HG03469 (cell line): ENCODE results near the gene CASQ1.

Experiments used
- ATAC-seq: cut with Tn5 transposase; IDR thresholded peaks from one replicate; pipeline ENCODE4 v1.9.1; 2021; ENCODE audit warnings: mild to moderate bottlenecking, moderate library complexity, moderate number of reproducible peaks; ENCODE audit not compliant: unreplicated experiment

CASQ1 gene

GRCh38 chr1:160204526-160205241 is 14.3 kb downstream of the CASQ1 start:
- ATAC-seq = peak; percentile 51

- ATAC-seq = no peak
Measured at GRCh38 chr1:160205242-160206035, 15.1 kb downstream of the CASQ1 start, which contains the start of gene PEA15. Gene PEA15, plus strand, starts transcription at chr1:160205384. Its CDS starts 6,161 bp downstream, at chr1:160211545.

GRCh38 chr1:160206036-160206389 is 15.6 kb downstream of the CASQ1 start:
- no peak for ATAC-seq

- no peak for ATAC-seq
Measured at GRCh38 chr1:160206421-160207117, 16.2 kb downstream of the CASQ1 start.

- ATAC-seq = no peak
Measured at GRCh38 chr1:160207118-160207650, 16.8 kb downstream of the CASQ1 start.

GRCh38 chr1:160207771-160208556 is 17.6 kb downstream of the CASQ1 start:
- no peak for ATAC-seq

GRCh38 chr1:160208557-160209320 is 18.4 kb downstream of the CASQ1 start:
- ATAC-seq = no peak

GRCh38 chr1:160209321-160210046 is 19.1 kb downstream of the CASQ1 start:
- ATAC-seq = no peak

- no peak for ATAC-seq
Measured at GRCh38 chr1:160210561-160210960, 20.2 kb downstream of the CASQ1 start.

GRCh38 chr1:160211046-160211790 is 20.8 kb downstream of the CASQ1 start:
- no peak for ATAC-seq

GRCh38 chr1:160214481-160215140 is 24.2 kb downstream of the CASQ1 start:
- ATAC-seq = no peak

- ATAC-seq = no peak
Measured at GRCh38 chr1:160216301-160216700, 25.9 kb downstream of the CASQ1 start.

- ATAC-seq = no peak
Measured at GRCh38 chr1:160217481-160218051, 27.2 kb downstream of the CASQ1 start.

GRCh38 chr1:160219062-160219929 is 28.9 kb downstream of the CASQ1 start:
- ATAC-seq = no peak

GRCh38 chr1:160220301-160220700 is 29.9 kb downstream of the CASQ1 start:
- ATAC-seq = no peak

GRCh38 chr1:160221089-160221488 is 30.7 kb downstream of the CASQ1 start:
- no peak for ATAC-seq

- no peak for ATAC-seq
Measured at GRCh38 chr1:160222546-160222945, 32.2 kb downstream of the CASQ1 start.
